H1 (cell line): Measurements from ENCODE around the gene CRACDL. TPM values are rescaled to one million over a fixed set of nuclear protein-coding genes. Genes with fewer than 3 reads are reported as not detected.

Experiments used
- CTCF ChIA-PET: fragments of 300-600 bp; sonication (Branson Sonifier 250); formaldehyde crosslinking; loops from one replicate; lab custom pipeline; 2021; ENCODE audit not compliant: partially characterized antibody; lab: Charles Lee
- POLR2A ChIA-PET: fragments of 300-600 bp; sonication (Branson Sonifier 250); formaldehyde crosslinking; loops from one replicate; lab custom pipeline; 2021; ENCODE audit warnings: inconsistent platforms; ENCODE audit not compliant: partially characterized antibody; lab: Charles Lee
- DNase-seq, 2 experiments: peaks; one replicate each; pipeline versions ENCODE4 v3.0.0 to v3.0.0-alpha.2; 2010 to 2022; ENCODE audit warnings: low spot score in 2 of 2, low read depth in 1 of 2, mixed read lengths in 1 of 2
- FAIRE-seq: peaks from 2 replicates; lab custom pipeline; 2011; peaks lifted over from hg19 to GRCh38; lab: Jason Lieb, UNC
- H2AFZ ChIP-seq: 2 replicates; pipeline ENCODE4 v1.8.1; 2012; ENCODE audit warnings: low read length, inconsistent platforms
- H2AK5ac ChIP-seq: 2 replicates; pipeline ENCODE4 v1.6.1; 2013; ENCODE audit warnings: low read depth, low read length
- H2BK120ac ChIP-seq: replicated peaks from 2 replicates; pipeline ENCODE3; 2013; ENCODE audit warnings: low read depth, low read length, inconsistent platforms
- H2BK12ac ChIP-seq: 2 replicates; pipeline ENCODE4 v1.6.1; 2013; ENCODE audit warnings: low read depth, low read length
- H2BK15ac ChIP-seq: 2 replicates; pipeline ENCODE4 v1.6.1; 2013; ENCODE audit warnings: low read length
- H2BK20ac ChIP-seq: 2 replicates; pipeline ENCODE4 v1.6.1; 2013; ENCODE audit warnings: low read length
- H2BK5ac ChIP-seq: 2 replicates; pipeline ENCODE4 v1.6.1; 2013; ENCODE audit warnings: low read depth, low read length
- H3K14ac ChIP-seq: 2 replicates; pipeline ENCODE4 v1.6.1; 2013; ENCODE audit warnings: inconsistent platforms; ENCODE audit not compliant: insufficient read length
- H3K18ac ChIP-seq: 2 replicates; pipeline ENCODE4 v1.6.1; 2013; ENCODE audit warnings: low read length; ENCODE audit errors: extremely low read depth
- H3K23ac ChIP-seq: 2 replicates; pipeline ENCODE4 v1.6.1; 2013; ENCODE audit warnings: inconsistent platforms; ENCODE audit not compliant: insufficient read length
- H3K23me2 ChIP-seq: 2 replicates; pipeline ENCODE4 v1.6.1; 2013; ENCODE audit warnings: low read depth, low read length
- H3K27ac ChIP-seq: 2 replicates; pipeline ENCODE4 v1.6.1; 2011; ENCODE audit warnings: low read depth, low read length, inconsistent platforms
- H3K27me3 ChIP-seq, 4 experiments: replicated peaks in 1 of 4; 1 replicate in 1 of 4; 2 replicates in 3 of 4; pipeline versions ENCODE4 v1.6.1 to v1.8.1; 2011 to 2013; ENCODE audit warnings: low read length in 3 of 4, mild to moderate bottlenecking in 3 of 4, inconsistent platforms in 2 of 4, mixed read lengths in 2 of 4, moderate library complexity in 1 of 4; ENCODE audit not compliant: control insufficient read depth in 3 of 4, insufficient read depth in 3 of 4; ENCODE audit errors: extremely low read depth in 1 of 4
- H3K36me3 ChIP-seq, 4 experiments: 2 replicates each; pipeline versions ENCODE4 v1.6.1 to v1.8.1; 2011 to 2013; ENCODE audit warnings: mild to moderate bottlenecking in 4 of 4, low read length in 3 of 4, moderate library complexity in 2 of 4, control low read depth in 1 of 4, inconsistent platforms in 1 of 4; ENCODE audit not compliant: insufficient read depth in 4 of 4, control insufficient read depth in 2 of 4
- H3K4ac ChIP-seq: replicated peaks from 2 replicates; pipeline ENCODE3; 2013; ENCODE audit warnings: low read length, low read depth, mixed read lengths, inconsistent platforms; ENCODE audit not compliant: insufficient read length
- H3K4me1 ChIP-seq, 4 experiments: replicated peaks in 1 of 4; 1 replicate in 1 of 4; 2 replicates in 3 of 4; pipeline versions ENCODE4 v1.6.1 to v1.8.1; 2011 to 2013; ENCODE audit warnings: low read length in 3 of 4, inconsistent platforms in 2 of 4, mixed read lengths in 1 of 4; ENCODE audit not compliant: insufficient read depth in 4 of 4, control insufficient read depth in 3 of 4
- H3K4me2 ChIP-seq, 2 experiments: 2 replicates each; pipeline versions ENCODE4 v1.6.1 to v1.8.1; 2011 to 2013; ENCODE audit warnings: low read depth in 2 of 2, low read length in 2 of 2, control low read depth in 1 of 2, inconsistent platforms in 1 of 2, mild to moderate bottlenecking in 1 of 2; ENCODE audit not compliant: insufficient read depth in 1 of 2
- H3K4me3 ChIP-seq, 4 experiments: fragments of 200-600, 300-600 bp in 1 of 4; sonication (generic), shearing (Covaris generic), sonication (Bioruptor Twin) in 1 of 4; 2 replicates each; pipeline versions ENCODE4 v1.5.1 to v1.8.1; 2011 to 2016; ENCODE audit warnings: low read length in 4 of 4, low read depth in 3 of 4, control low read depth in 2 of 4, inconsistent platforms in 2 of 4, mild to moderate bottlenecking in 2 of 4, mixed read lengths in 1 of 4, moderate library complexity in 1 of 4; ENCODE audit not compliant: insufficient read depth in 2 of 4; ENCODE audit errors: extremely low read depth in 1 of 4
- H3K56ac ChIP-seq: replicated peaks from 2 replicates; pipeline ENCODE3; 2013; ENCODE audit warnings: low read depth, mild to moderate bottlenecking, mixed read lengths, low read length, inconsistent platforms; ENCODE audit not compliant: insufficient read length
- H3K79me1 ChIP-seq: 2 replicates; pipeline ENCODE4 v1.6.1; 2013; ENCODE audit warnings: low read depth, low read length, control low read depth
- H3K79me2 ChIP-seq, 2 experiments: 2 replicates each; pipeline versions ENCODE4 v1.6.1 to v1.8.1; 2012 to 2013; ENCODE audit warnings: low read length in 2 of 2, mild to moderate bottlenecking in 2 of 2, inconsistent platforms in 1 of 2; ENCODE audit not compliant: insufficient read depth in 2 of 2, control insufficient read depth in 1 of 2
- H3K9ac ChIP-seq, 4 experiments: replicated peaks in 1 of 4; 1 replicate in 1 of 4; 2 replicates in 3 of 4; pipeline versions ENCODE4 v1.6.1 to v1.8.1; 2011 to 2013; ENCODE audit warnings: low read depth in 3 of 4, low read length in 3 of 4, control low read depth in 2 of 4, mild to moderate bottlenecking in 2 of 4, moderate library complexity in 2 of 4, inconsistent platforms in 1 of 4; ENCODE audit errors: extremely low read depth in 1 of 4
- H3K9me3 ChIP-seq, 2 experiments: 2 replicates each; pipeline versions ENCODE4 v1.6.1 to v1.8.1; 2012 to 2013; ENCODE audit warnings: mild to moderate bottlenecking in 2 of 2, moderate library complexity in 2 of 2, control low read depth in 1 of 2, inconsistent platforms in 1 of 2, low read depth in 1 of 2, low read length in 1 of 2, mixed read lengths in 1 of 2; ENCODE audit not compliant: insufficient read depth in 2 of 2
- H4K20me1 ChIP-seq, 2 experiments: replicated peaks in 1 of 2; 2 replicates each; pipeline versions ENCODE3 to v1.8.1; 2011 to 2013; ENCODE audit warnings: inconsistent platforms in 2 of 2, low read length in 2 of 2, mild to moderate bottlenecking in 1 of 2; ENCODE audit not compliant: insufficient read depth in 2 of 2, control insufficient read depth in 1 of 2
- H4K5ac ChIP-seq: 2 replicates; pipeline ENCODE4 v1.6.1; 2013; ENCODE audit warnings: low read length, low read depth, mixed read lengths, inconsistent platforms; ENCODE audit not compliant: insufficient read length
- H4K8ac ChIP-seq: 2 replicates; pipeline ENCODE4 v1.8.0; 2013; ENCODE audit warnings: mild to moderate bottlenecking, moderate library complexity, low read length, inconsistent platforms; ENCODE audit not compliant: insufficient read depth; ENCODE audit errors: extremely low read depth
- H4K91ac ChIP-seq: replicated peaks from 2 replicates; pipeline ENCODE3; 2013; ENCODE audit warnings: low read length, mixed read lengths, inconsistent platforms; ENCODE audit not compliant: insufficient read length
- TAF1 ChIP-seq: IDR thresholded peaks from 2 replicates; pipeline ENCODE4 v1.6.1; 2011; ENCODE audit warnings: mild to moderate bottlenecking, low read depth, low read length
- WGBS, 2 experiments: shearing (Covaris generic) in 1 of 2; methylation state at CpG; one replicate each; pipeline versions ENCODE4 v1.1.6 to v1.1.7; 2013 to 2015; ENCODE audit warnings: low lambda C conversion rate in 2 of 2, mixed read lengths in 2 of 2, inconsistent platforms in 1 of 2, low coverage in 1 of 2, missing lambda C conversion rate in 1 of 2; ENCODE audit not compliant: insufficient replicate concordance in 2 of 2, insufficient coverage in 1 of 2, insufficient read length in 1 of 2; ENCODE audit errors: extremely low coverage in 1 of 2, missing lambda C conversion rate in 1 of 2; 5-methylcytosine and 5-hydroxymethylcytosine counted together
- polyA plus RNA-seq, 7 experiments: library from polyadenylated mRNA; depleted of rRNA in 3 of 7; stranded (reverse) in 5 of 7; unstranded in 2 of 7; fragments of >200 nt in 5 of 7; fragments of 200-250 nt in 2 of 7; gene quantifications; 1 replicate in 5 of 7; 2 replicates in 1 of 7; 4 replicates in 1 of 7; pipeline versions ENCODE4 v1.2.1 to v1.2.3, GENCODE V29; 2011 to 2013; ENCODE audit warnings: missing spikeins in 2 of 7, mixed read lengths in 2 of 7
- total RNA-seq: library from RNA; stranded (reverse); fragmentation: NEBNext Ultra II Directional; extraction: Animal tissue kit (Norgen Biotek cat#: 25700); gene quantifications from 2 replicates; pipeline ENCODE4 v1.2.1, GENCODE V29; 2021
- TF ChIP-seq, protein P1 (sequence below): IDR thresholded peaks from 2 replicates; pipeline ENCODE4 v1.6.1; 2011; ENCODE audit warnings: low read depth, mild to moderate bottlenecking, low read length; ENCODE audit not compliant: insufficient read depth
- TF ChIP-seq, protein P2 (sequence below): IDR thresholded peaks from 2 replicates; pipeline ENCODE4 v1.6.1; 2012; ENCODE audit warnings: low read length, inconsistent platforms

The CRACDL gene
- total and polyA plus RNA-seq, 2 of the 8 experiments (the other 6 are each of a cell fraction or from before 2014, with no cell fraction given) = 0.07 to 0.38 TPM

DNA sequence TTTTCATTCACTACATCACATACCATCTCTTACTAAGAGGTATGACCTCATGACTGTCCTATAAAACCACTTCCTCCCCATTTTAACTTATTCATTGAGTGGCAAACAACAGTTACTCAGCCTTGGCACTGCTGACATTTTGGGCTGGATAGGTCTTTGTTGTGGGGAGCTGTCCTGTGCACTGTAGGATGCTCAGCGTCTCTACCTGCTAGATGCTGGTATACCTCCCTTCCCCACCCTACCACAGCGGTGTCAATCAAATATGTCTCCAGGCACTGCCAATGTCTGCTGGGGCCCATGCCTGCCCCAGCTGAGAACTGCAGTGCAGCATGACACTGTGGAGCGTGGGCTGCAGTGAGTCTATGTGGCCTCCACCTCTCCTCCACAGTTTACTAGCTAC is 128.8 kb downstream of the CRACDL start:
- CTCF ChIA-PET = interaction anchor here (1.1 to 1.2 kb wide), 2 partner anchors 9 to 10 kb away, joined by 3 to 4 read pairs; no protein-coding TSS in a partner anchor
- no peak overlapping the region for H2AFZ ChIP-seq
- no peak overlapping the region for H2BK12ac ChIP-seq
- H3K79me2 ChIP-seq = no peaks in the 10 kb centered on the region
- no peak overlapping the region for H2BK15ac ChIP-seq
- no peaks in the 10 kb centered on the region for H4K20me1 ChIP-seq
- H3K36me3 ChIP-seq = no peaks in the 10 kb centered on the region
- H3K4me2 ChIP-seq = no peak overlapping the region
- H3K9me3 ChIP-seq = no peaks in the 10 kb centered on the region
- H3K79me1 ChIP-seq = no peaks in the 10 kb centered on the region
- no peaks in the 10 kb centered on the region; a peak in 1 of 7 replicates for H3K4me1 ChIP-seq
- H3K23me2 ChIP-seq = no peaks in the 10 kb centered on the region
- H4K91ac ChIP-seq = no peak overlapping the region
- no peak overlapping the region for H4K8ac ChIP-seq
- no peak overlapping the region for H3K27ac ChIP-seq
- no peak overlapping the region for H2BK20ac ChIP-seq
- 94% methylated on average over 3 of the region's 3 CpGs; no CpG with 5 or more reads in 1 of the 2 experiments for WGBS, 2 experiments
- H3K23ac ChIP-seq = no peak overlapping the region
- H3K14ac ChIP-seq = no peak overlapping the region
- no peak overlapping the region for H3K56ac ChIP-seq
- DNase-seq (no peak), FAIRE-seq (no peak)
- H3K9ac ChIP-seq = no peak overlapping the region
- POLR2A ChIA-PET = interaction anchor here (0.5 to 2.1 kb wide), 2 partner anchors 16 to 1158 kb away, joined by 3 to 5 read pairs; no protein-coding TSS in a partner anchor
- H3K4me3 ChIP-seq = no peak overlapping the region
- no peak overlapping the region for H3K18ac ChIP-seq
- H3K27me3 ChIP-seq = no peaks in the 10 kb centered on the region; a peak in 1 of 7 replicates
- no peak overlapping the region for H2BK120ac ChIP-seq
- no peak overlapping the region for H2BK5ac ChIP-seq
- no peak overlapping the region for H4K5ac ChIP-seq
- H2AK5ac ChIP-seq = no peak overlapping the region
- TF ChIP-seq, protein P1, sequence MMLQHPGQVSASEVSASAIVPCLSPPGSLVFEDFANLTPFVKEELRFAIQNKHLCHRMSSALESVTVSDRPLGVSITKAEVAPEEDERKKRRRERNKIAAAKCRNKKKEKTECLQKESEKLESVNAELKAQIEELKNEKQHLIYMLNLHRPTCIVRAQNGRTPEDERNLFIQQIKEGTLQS = no peak
- TF ChIP-seq, protein P2, sequence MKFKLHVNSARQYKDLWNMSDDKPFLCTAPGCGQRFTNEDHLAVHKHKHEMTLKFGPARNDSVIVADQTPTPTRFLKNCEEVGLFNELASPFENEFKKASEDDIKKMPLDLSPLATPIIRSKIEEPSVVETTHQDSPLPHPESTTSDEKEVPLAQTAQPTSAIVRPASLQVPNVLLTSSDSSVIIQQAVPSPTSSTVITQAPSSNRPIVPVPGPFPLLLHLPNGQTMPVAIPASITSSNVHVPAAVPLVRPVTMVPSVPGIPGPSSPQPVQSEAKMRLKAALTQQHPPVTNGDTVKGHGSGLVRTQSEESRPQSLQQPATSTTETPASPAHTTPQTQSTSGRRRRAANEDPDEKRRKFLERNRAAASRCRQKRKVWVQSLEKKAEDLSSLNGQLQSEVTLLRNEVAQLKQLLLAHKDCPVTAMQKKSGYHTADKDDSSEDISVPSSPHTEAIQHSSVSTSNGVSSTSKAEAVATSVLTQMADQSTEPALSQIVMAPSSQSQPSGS = no peak
- no peak for TF ChIP-seq TAF1
- no peak overlapping the region for H3K4ac ChIP-seq
